HEK293T (cell line): ENCODE measurements around the gene MAG.

Experiments used
- ELF4 ChIP-seq: fragments of 450-650 bp; IDR thresholded peaks from 2 replicates; pipeline ENCODE4 v1.6.1; 2017; ENCODE audit warnings: antibody characterized with exemption
- FOXA1 ChIP-seq: fragments of 450-650 bp; IDR thresholded peaks from 2 replicates; pipeline ENCODE4 v1.6.1; 2016; ENCODE audit warnings: mild to moderate bottlenecking
- FOXM1 ChIP-seq: fragments of 450-650 bp; IDR thresholded peaks from 2 replicates; pipeline ENCODE4 v1.6.1; 2017; ENCODE audit warnings: mild to moderate bottlenecking, borderline replicate concordance
- SP1 ChIP-seq: fragments of 450-650 bp; IDR thresholded peaks from 2 replicates; pipeline ENCODE4 v1.6.1; 2017
- SUZ12 ChIP-seq: fragments of 450-650 bp; IDR thresholded peaks from 2 replicates; pipeline ENCODE4 v1.6.1; 2016; ENCODE audit warnings: mild to moderate bottlenecking

DNA sequence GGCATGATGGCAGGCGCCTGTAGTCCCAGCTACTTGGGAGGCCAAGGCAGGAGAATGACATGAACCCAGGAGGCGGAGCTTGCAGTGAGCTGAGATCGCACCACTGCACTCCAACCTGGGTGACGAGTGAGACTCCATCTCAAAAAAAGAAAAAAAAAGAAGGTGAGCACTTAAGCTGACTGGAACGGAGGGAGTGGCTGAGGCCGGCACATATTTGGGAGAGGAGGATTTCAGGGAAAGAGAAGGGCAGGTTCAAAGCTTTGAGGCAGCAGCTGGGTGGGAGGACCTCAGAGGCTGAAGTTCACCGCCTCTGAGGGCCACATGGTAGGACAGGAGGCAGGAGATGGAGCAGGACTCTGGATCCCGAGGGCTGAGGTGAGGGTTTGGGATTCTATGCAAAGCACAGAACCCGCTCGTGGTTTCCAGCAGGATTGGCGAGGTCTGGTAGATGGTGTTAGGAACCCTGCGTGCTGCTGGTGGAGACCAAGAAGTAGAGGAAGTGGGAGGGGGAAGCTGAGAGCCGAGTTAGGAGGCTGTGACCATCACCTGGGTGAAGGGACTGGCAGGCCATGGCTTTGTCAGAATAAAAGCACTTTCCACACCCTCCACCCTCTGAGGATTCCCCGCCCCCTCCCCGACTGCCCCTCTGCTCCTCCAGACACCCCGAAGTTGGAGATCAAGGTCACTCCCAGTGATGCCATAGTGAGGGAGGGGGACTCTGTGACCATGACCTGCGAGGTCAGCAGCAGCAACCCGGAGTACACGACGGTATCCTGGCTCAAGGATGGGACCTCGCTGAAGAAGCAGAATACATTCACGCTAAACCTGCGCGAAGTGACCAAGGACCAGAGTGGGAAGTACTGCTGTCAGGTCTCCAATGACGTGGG, 45.4 kb downstream of the MAG start:
- TF ChIP-seq SP1, result no peak
- no peak for TF ChIP-seq SUZ12
- no peak for TF ChIP-seq ELF4
- no peak for TF ChIP-seq FOXM1
- no peak for TF ChIP-seq FOXA1
